CD4-positive, alpha-beta T cell treated with Interleukin-10 for 1 hour (primary cell): ENCODE results near the gene IMPACT.
A peak's percentile ranks its signal among the peaks of the same experiment; 100 is the strongest.

Source experiments
- DNase-seq: peaks from one replicate; pipeline ENCODE4 v3.0.0-alpha.2; 2020

Gene IMPACT, protein sequence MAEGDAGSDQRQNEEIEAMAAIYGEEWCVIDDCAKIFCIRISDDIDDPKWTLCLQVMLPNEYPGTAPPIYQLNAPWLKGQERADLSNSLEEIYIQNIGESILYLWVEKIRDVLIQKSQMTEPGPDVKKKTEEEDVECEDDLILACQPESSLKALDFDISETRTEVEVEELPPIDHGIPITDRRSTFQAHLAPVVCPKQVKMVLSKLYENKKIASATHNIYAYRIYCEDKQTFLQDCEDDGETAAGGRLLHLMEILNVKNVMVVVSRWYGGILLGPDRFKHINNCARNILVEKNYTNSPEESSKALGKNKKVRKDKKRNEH

GRCh38 chr18:24426398-24427294 is at the start of gene IMPACT:
IMPACT (plus strand) TSS chr18:24426670; CDS start chr18:24426757, 87 bp downstream.
- DNase-seq = peak; percentile 79

DNA sequence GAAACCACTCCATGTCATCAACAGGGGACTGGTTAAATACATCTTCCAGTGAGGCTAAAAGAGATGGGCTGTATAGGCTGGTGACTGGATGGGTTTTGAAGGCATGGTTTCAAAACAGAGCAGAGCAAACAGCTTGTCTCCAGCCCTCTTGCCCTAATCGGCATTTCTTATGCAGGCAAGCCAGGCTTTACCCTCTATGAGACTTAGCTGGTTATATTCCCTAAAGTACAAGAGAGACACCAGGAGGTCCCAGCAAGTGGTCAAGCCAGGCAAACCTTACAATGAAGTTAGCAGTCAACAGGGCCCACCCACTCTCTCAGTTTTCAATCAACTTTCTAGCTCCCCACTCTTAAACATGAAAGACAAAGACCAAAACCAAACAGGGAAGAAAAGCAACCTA is 47.9 kb upstream of the IMPACT start:
- no peak for DNase-seq

DNA sequence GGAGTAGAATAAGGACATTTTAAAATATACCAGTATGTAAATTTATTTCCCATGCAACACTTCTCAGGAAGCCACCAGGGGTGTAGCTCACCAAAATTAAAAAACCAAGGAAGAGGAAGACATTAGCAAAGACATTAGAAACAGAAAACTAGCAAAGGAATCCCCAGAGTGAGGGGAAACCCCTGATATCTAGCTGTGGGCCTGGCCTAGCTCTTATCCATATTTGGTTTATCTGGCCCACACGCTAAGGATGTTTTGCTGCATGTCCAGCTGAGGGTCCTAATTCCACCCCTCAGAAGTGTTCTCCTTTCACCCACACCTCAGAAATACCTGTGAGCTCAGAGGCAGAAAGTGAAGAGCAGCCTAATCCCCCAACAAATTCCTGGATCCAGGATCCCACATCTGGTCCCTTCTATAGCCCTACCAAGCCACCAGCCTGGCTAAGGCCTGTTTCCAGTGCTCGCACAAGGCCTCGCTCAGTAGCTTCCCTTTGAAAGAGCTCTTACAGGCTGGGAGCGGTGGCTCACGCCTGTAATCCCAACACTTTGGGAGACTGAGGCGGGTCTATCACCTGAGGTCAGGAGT is 46.2 kb upstream of the IMPACT start:
- DNase-seq = no peak

GRCh38 chr18:24381126-24381525 is 45.3 kb upstream of the IMPACT start:
- DNase-seq = no peak

- DNase-seq = no peak
Observed at GRCh38 chr18:24386681-24387080, 39.8 kb upstream of the IMPACT start.

GRCh38 chr18:24388957-24389356 is 37.5 kb upstream of the IMPACT start:
- DNase-seq = no peak

GRCh38 chr18:24395049-24395795 is 31.2 kb upstream of the IMPACT start:
- DNase-seq = no peak

DNA sequence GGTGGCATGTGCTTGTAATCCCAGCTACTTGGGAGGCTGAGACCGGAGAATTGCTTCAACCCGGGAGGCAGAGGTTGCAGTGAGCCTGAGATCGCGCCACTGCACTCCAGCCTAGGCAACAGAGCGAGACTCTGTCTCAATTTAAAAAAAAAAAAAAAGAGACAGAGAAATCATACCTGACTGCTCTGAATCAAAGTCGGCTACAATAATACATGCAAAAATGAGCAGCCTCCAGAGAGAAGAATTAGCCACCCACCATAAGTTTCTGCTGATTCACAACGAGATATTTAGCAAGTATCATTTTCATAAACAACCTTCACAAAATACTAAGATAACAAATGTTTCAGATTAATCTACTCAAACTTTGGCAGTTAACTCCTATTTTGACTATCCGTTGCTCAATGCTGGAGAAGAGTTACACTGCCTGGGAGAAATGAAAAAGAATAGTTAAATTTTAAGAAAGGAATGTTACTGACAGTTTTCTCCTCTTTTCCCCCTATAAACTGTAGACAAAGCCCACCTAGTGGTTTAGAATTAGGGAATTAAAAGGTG is 30.3 kb upstream of the IMPACT start:
- no peak for DNase-seq

DNA sequence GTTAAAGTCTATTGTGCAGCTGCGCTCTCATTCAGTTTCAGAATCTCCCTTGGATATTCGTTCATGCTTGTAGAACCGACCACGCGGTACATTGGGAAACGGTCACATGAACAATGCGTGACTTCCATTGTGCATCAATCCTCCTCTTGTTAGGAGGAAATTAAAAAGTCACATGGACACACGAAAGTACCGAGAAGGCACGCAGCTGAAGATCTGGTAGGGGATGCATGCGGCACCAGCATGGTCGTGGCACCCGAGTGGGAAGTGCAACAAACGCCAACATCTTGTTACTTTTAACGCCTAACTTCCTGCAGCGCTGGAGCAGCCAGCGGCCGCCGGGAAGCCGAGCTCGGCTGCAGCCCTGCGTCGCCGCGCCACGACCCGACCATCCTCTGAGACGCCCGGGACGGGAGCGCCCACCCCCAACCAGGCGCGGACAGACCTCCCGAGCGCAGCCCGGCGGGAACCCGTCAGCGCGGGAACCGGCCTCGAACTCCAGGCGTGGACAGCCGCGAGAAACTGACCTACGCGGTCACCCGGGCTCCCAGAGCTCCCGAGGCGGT is 29.3 kb upstream of the IMPACT start:
- peak; percentile 28 for DNase-seq

GRCh38 chr18:24397694-24398368 is 28.6 kb upstream of the IMPACT start, which contains the start of gene OSBPL1A:
OSBPL1A (minus strand) TSS chr18:24397824; CDS start chr18:24377533, 20,291 bp downstream.
- peak; percentile 84 for DNase-seq

GRCh38 chr18:24398540-24398939 is 27.9 kb upstream of the IMPACT start:
- DNase-seq = no peak

- no peak for DNase-seq
Observed at GRCh38 chr18:24400587-24400986, 25.9 kb upstream of the IMPACT start.

- no peak for DNase-seq
Observed at GRCh38 chr18:24402209-24402785, 24.2 kb upstream of the IMPACT start.

DNA sequence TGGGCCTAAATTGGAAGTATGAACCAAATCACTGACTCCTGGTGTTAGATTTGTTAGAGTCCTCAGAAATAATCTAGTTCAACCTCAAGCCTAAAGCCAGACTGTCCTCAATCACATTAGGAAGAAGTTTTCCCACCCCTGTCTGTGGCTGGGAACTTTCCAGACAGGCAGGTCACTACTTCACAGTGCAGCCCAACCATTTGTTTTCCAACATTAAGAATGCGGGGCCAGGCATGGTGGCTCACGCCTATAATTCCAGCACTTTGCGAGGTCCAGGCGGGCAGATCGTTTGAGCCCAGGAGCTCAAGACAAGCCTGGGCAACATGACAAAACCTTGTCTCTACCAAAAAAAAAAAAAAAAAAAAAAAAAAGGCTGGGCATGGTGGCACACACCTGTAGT is 23.4 kb upstream of the IMPACT start:
- no peak for DNase-seq

- DNase-seq = no peak
Observed at GRCh38 chr18:24404591-24404990, 21.9 kb upstream of the IMPACT start.

DNA sequence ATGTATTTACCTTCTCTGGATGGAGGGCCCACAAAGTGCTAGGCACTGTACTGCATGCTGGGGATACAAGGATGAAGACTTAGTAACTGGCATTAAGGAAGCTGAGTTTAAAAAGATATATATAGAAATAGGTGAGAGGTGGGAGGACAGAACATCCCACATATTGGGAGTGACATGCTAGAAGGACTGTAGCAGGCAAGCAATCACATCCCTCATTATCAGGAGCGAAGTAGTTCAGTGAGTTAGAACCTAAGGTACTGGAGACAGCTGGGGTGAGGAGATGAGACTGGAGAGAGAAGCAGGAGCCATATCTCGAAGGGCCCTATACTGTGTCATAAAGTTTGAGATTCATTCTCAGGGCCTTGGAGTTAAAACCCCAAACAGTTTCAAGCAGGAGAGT is 18.0 kb upstream of the IMPACT start:
- no peak for DNase-seq

DNA sequence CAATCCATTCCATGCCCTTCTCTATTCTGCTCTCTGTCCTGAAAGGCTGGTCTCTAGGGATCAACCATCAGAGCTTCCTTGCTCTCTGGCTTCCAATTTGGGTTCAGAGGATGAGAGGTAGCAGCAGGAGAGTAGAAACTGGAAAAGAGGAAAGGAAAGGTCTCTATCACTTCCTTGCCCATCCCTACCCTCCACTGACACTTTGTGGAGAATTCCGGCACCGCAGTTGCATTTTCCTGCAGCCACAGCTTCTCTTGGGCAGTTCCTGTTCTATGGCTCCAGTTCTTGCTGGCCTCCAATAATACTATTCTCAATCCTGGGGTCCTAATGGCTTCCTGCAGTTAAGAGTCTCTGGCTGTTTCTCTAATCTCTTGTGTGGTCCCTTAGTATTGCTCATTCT is 13.3 kb upstream of the IMPACT start:
- DNase-seq = no peak

DNA sequence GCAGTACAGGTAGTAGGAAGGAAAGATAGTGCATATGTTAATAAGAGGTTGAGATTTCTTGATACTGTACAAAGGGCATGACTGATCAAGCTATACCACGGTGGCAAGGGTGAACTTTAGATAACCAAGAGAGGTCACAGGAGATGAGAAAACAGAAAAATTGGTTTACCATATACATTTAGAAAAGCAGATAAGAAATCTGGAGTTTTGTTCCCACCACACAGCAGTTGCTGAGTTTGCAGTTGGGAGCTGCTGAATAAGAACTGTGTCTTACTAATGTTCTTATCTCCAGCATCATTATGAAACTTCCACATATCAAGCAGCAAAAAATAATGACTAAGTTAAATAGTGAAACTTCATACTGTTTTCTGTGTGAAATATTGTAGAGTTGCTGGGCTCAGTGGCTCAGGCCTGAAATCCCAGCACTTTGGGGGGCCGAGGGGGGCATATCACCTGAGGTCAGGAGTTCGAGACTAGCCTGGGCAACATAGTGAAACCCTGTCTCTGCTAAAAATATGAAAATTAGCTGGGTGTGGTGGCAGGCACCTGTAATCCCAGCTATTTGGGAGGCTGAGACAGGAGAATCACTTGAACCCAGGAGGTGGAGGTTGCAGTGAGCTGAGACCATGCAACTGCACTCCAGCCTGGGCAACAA is 12.0 kb upstream of the IMPACT start:
- DNase-seq = no peak

- no peak for DNase-seq
Observed at GRCh38 chr18:24417480-24417879, 9.0 kb upstream of the IMPACT start.

GRCh38 chr18:24420551-24420950 is 5.9 kb upstream of the IMPACT start:
- DNase-seq = no peak

GRCh38 chr18:24421831-24422230 is 4.6 kb upstream of the IMPACT start:
- no peak for DNase-seq
